ENCODE results near the gene DEUP1. TPM values are rescaled to one million over a fixed set of nuclear protein-coding genes. Genes with fewer than 3 reads are reported as not detected.

DEUP1 gene
- total and polyA plus RNA-seq, 4 donors: 0.39 to 2.4 (median 1.2) TPM

GRCh38 chr11:93319224-93319839, 11.2 kb upstream of the DEUP1 start:
- no peak for TF ChIP-seq CTCF (IDR thresholded peaks at IDR 0.05; ENCODE audit: control extremely low read depth, extremely low read depth)
- H3K9ac ChIP-seq (ENCODE audit: insufficient read depth in 1 of 2, low read length in 2 of 2): no peak overlapping the region
- peaks cover 0 to 6% (median 2%) of the 10 kb centered on the region in 4 donors for H3K9me3 ChIP-seq (ENCODE audit: control insufficient read depth in 4 of 4, insufficient read depth in 3 of 4, low read length in 3 of 4)
- no peaks in the 10 kb centered on the region for H3K36me3 ChIP-seq (ENCODE audit: control insufficient read depth in 4 of 4, insufficient read depth in 4 of 4, low read length in 4 of 4)
- no peak overlapping the region for H3K27ac ChIP-seq (ENCODE audit: low read depth in 1 of 2, low read length in 1 of 2)
- no peak overlapping the region for H3K4me3 ChIP-seq
- no peaks in the 10 kb centered on the region for H3K27me3 ChIP-seq (ENCODE audit: control insufficient read depth in 3 of 3, insufficient read depth in 3 of 3, low read length in 2 of 3)
- WGBS, 2 donors: 36 to 46% methylated on average over 2 of the region's 2 CpGs
- H3K4me1 ChIP-seq (ENCODE audit: control insufficient read depth in 5 of 5, insufficient read depth in 5 of 5, low read length in 5 of 5): no peaks in the 10 kb centered on the region
- DNase-seq (no peak), ATAC-seq (ENCODE audit: insufficient read depth, low FRiP score) (no peak)

GRCh38 chr11:93320230-93320629, 10.3 kb upstream of the DEUP1 start:
- H3K9me3 ChIP-seq (ENCODE audit: control insufficient read depth in 4 of 4, insufficient read depth in 3 of 4, low read length in 3 of 4): peaks cover 0 to 6% (median 2%) of the 10 kb centered on the region in 4 donors

GRCh38 chr11:93322207-93322606, 8.3 kb upstream of the DEUP1 start:
- H3K27ac ChIP-seq (ENCODE audit: low read depth in 1 of 2, low read length in 1 of 2): no peak overlapping the region
- H3K4me1 ChIP-seq (ENCODE audit: control insufficient read depth in 5 of 5, insufficient read depth in 5 of 5, low read length in 5 of 5): peaks cover 0 to 2% (median 0%) of the 10 kb centered on the region in 5 donors
- H3K9me3 ChIP-seq (ENCODE audit: control insufficient read depth in 4 of 4, insufficient read depth in 3 of 4, low read length in 3 of 4): peaks cover 0 to 6% (median 2%) of the 10 kb centered on the region in 4 donors
- no peaks in the 10 kb centered on the region for H3K36me3 ChIP-seq (ENCODE audit: control insufficient read depth in 4 of 4, insufficient read depth in 4 of 4, low read length in 4 of 4)
- H3K4me3 ChIP-seq: no peak overlapping the region
- no peak overlapping the region for H3K9ac ChIP-seq (ENCODE audit: insufficient read depth in 1 of 2, low read length in 2 of 2)
- no peak for TF ChIP-seq CTCF (IDR thresholded peaks at IDR 0.05; ENCODE audit: control extremely low read depth, extremely low read depth)
- WGBS, 2 donors: 63 to 91% methylated on average over 2 of the region's 2 CpGs
- H3K27me3 ChIP-seq (ENCODE audit: control insufficient read depth in 3 of 3, insufficient read depth in 3 of 3, low read length in 2 of 3): no peaks in the 10 kb centered on the region
- DNase-seq: no peak
- ATAC-seq (ENCODE audit: insufficient read depth, low FRiP score): no peak

More at GRCh38 chr11:93320230-93320629, 10.3 kb upstream of the DEUP1 start:
- ATAC-seq (ENCODE audit: insufficient read depth, low FRiP score) (no peak), DNase-seq (no peak)
- no peak overlapping the region for H3K9ac ChIP-seq (ENCODE audit: insufficient read depth in 1 of 2, low read length in 2 of 2)
- no peaks in the 10 kb centered on the region for H3K27me3 ChIP-seq (ENCODE audit: control insufficient read depth in 3 of 3, insufficient read depth in 3 of 3, low read length in 2 of 3)
- TF ChIP-seq CTCF (IDR thresholded peaks at IDR 0.05; ENCODE audit: control extremely low read depth, extremely low read depth): no peak
- H3K4me3 ChIP-seq: no peak overlapping the region
- peaks cover 0 to 2% (median 0%) of the 10 kb centered on the region in 5 donors for H3K4me1 ChIP-seq (ENCODE audit: control insufficient read depth in 5 of 5, insufficient read depth in 5 of 5, low read length in 5 of 5)
- H3K27ac ChIP-seq (ENCODE audit: low read depth in 1 of 2, low read length in 1 of 2): no peak overlapping the region
- no peaks in the 10 kb centered on the region for H3K36me3 ChIP-seq (ENCODE audit: control insufficient read depth in 4 of 4, insufficient read depth in 4 of 4, low read length in 4 of 4)

- WGBS, 2 donors: 80 to 82% methylated on average over 1 of the region's 1 CpG
- DNase-seq: no peak
- Histone ChIP-seq H3K27ac (ENCODE audit: low read depth in 1 of 2, low read length in 1 of 2) (no peak overlapping the region), H3K4me1 (ENCODE audit: control insufficient read depth in 5 of 5, insufficient read depth in 5 of 5, low read length in 5 of 5) (peaks cover 0 to 2% (median 0%) of the 10 kb centered on the region in 5 donors), H3K9me3 (ENCODE audit: control insufficient read depth in 4 of 4, insufficient read depth in 3 of 4, low read length in 3 of 4) (peaks cover 0 to 6% (median 0%) of the 10 kb centered on the region in 4 donors), H3K36me3 (ENCODE audit: control insufficient read depth in 4 of 4, insufficient read depth in 4 of 4, low read length in 4 of 4) (no peaks in the 10 kb centered on the region), H3K27me3 (ENCODE audit: control insufficient read depth in 3 of 3, insufficient read depth in 3 of 3, low read length in 2 of 3) (no peaks in the 10 kb centered on the region), H3K4me3 (no peak overlapping the region), H3K9ac (ENCODE audit: insufficient read depth in 1 of 2, low read length in 2 of 2) (no peak overlapping the region)
- ATAC-seq (ENCODE audit: insufficient read depth, low FRiP score): no peak
- TF ChIP-seq CTCF (IDR thresholded peaks at IDR 0.05; ENCODE audit: control extremely low read depth, extremely low read depth): no peak
These were observed 6.8 kb upstream of the DEUP1 start for GRCh38 chr11:93323747-93324146.

Measured in lung (tissue), 12 donors.